Neutrophil (primary cell): ENCODE results near the gene STK16.

Experiments used
- H3K27ac ChIP-seq: fragments of 200-600 bp; sonication (generic); 2 replicates; pipeline ENCODE4 v1.5.1; 2016; ENCODE audit warnings: mild to moderate bottlenecking, moderate library complexity
- H3K27me3 ChIP-seq: fragments of 200-600 bp; sonication (generic); 2 replicates; pipeline ENCODE4 v1.6.0; 2016; ENCODE audit warnings: mild to moderate bottlenecking
- H3K36me3 ChIP-seq: fragments of 200-600 bp; sonication (generic); 2 replicates; pipeline ENCODE4 v1.5.1; 2017
- H3K4me1 ChIP-seq, 2 experiments: fragments of 200-600 bp in 1 of 2; sonication (generic) in 1 of 2; 1 replicate in 1 of 2; 2 replicates in 1 of 2; pipeline versions ENCODE4 v1.5.1 to v1.6.1; 2013 to 2016; ENCODE audit warnings: low read depth in 1 of 2, low read length in 1 of 2, mild to moderate bottlenecking in 1 of 2, moderate library complexity in 1 of 2; ENCODE audit not compliant: control insufficient read depth in 1 of 2, insufficient read depth in 1 of 2
- H3K4me3 ChIP-seq, 2 experiments: fragments of 200-600 bp in 1 of 2; sonication (generic) in 1 of 2; 1 replicate in 1 of 2; 2 replicates in 1 of 2; pipeline ENCODE4 v1.5.1; 2013 to 2016; ENCODE audit warnings: low read depth in 1 of 2, low read length in 1 of 2, mild to moderate bottlenecking in 1 of 2, moderate library complexity in 1 of 2
- H3K9me3 ChIP-seq: fragments of 200-600 bp; sonication (generic); 2 replicates; pipeline ENCODE4 v1.5.1; 2016
- CTCF ChIP-seq: fragments of 200-600 bp; sonication (generic); IDR thresholded peaks from 2 replicates; pipeline ENCODE4 v1.5.1; 2016; ENCODE audit warnings: antibody characterized with exemption

Gene STK16

GRCh38 chr2:219299372-219299760 is 54.1 kb downstream of the STK16 start:
- Histone ChIP-seq H3K4me3 (no peak overlapping the region), H3K36me3 (no peaks in the 10 kb centered on the region), H3K4me1 (peaks cover 7 to 14% of the 10 kb centered on the region in 2 experiments), H3K27ac (no peak overlapping the region), H3K9me3 (no peaks in the 10 kb centered on the region), H3K27me3 (peaks cover 96% of the 10 kb centered on the region)
- no peak for TF ChIP-seq CTCF
